Colonic mucosa (tissue), 4 donors: ENCODE measurements around the gene ZBTB38. TPM values are rescaled to one million over a fixed set of nuclear protein-coding genes. Genes with fewer than 3 reads are reported as not detected.

Experiments
- DNase-seq: peaks from one replicate; pipeline ENCODE4 v3.0.0-alpha.2; 2020
- H3K27ac ChIP-seq: fragments of 200-600 bp; one replicate; pipeline ENCODE4 v1.8.0; 2021
- H3K27me3 ChIP-seq: fragments of 200-600 bp; one replicate; pipeline ENCODE4 v1.8.0; 2021
- H3K36me3 ChIP-seq: fragments of 200-600 bp; one replicate; pipeline ENCODE4 v1.8.0; 2021
- H3K4me1 ChIP-seq: fragments of 200-600 bp; one replicate; pipeline ENCODE4 v1.8.0; 2021; ENCODE audit warnings: mild to moderate bottlenecking
- H3K4me3 ChIP-seq: fragments of 200-600 bp; one replicate; pipeline ENCODE4 v1.8.0; 2021
- H3K9ac ChIP-seq, 2 donors: one replicate each; pipeline ENCODE4 v1.7.0; 2013; ENCODE audit warnings: control low read depth in 2 of 2, low read depth in 2 of 2, low read length in 2 of 2
- H3K9me3 ChIP-seq: fragments of 200-600 bp; one replicate; pipeline ENCODE4 v1.8.0; 2021
- CTCF ChIP-seq: fragments of 200-600 bp; IDR thresholded peaks from one replicate; pipeline ENCODE4 v1.8.0; 2022; ENCODE audit warnings: antibody characterized with exemption, mild to moderate bottlenecking
- intact Hi-C: fragments of 100-400 bp; cut with DNase I; formaldehyde crosslinking; loops from one replicate; pipeline ENCODE4 v1.14.1; 2022
- total RNA-seq, 2 donors: library from RNA; stranded (reverse); fragmentation: NEBNext Ultra II Directional in 1 of 2; extraction: Animal tissue kit (Norgen Biotek cat#: 25700) in 1 of 2; gene quantifications; one replicate each; pipeline ENCODE4 v1.2.1, GENCODE V29; 2021
- donor health status: healthy.
- donor health status: DM: no; HTN: no; CAD: no.
- donor health status: DM: no; HTN: no; CAD: no.

ZBTB38 gene
- total RNA-seq, 2 donors from 2014 or later, result 95.5 to 112 TPM

GRCh38 chr3:141384575-141384974 is 16.3 kb downstream of the ZBTB38 start:
- no peak for DNase-seq
- no peak for TF ChIP-seq CTCF
- H3K36me3 ChIP-seq, result no peaks in the 10 kb centered on the region
- intact Hi-C loops, result no loop called here
- no peak overlapping the region for H3K4me3 ChIP-seq
- no peaks in the 10 kb centered on the region for H3K4me1 ChIP-seq
- H3K27me3 ChIP-seq, result no peaks in the 10 kb centered on the region
- no peaks in the 10 kb centered on the region for H3K9me3 ChIP-seq
- H3K27ac ChIP-seq, result no peak overlapping the region
- H3K9ac ChIP-seq, result no peak overlapping the region

DNA sequence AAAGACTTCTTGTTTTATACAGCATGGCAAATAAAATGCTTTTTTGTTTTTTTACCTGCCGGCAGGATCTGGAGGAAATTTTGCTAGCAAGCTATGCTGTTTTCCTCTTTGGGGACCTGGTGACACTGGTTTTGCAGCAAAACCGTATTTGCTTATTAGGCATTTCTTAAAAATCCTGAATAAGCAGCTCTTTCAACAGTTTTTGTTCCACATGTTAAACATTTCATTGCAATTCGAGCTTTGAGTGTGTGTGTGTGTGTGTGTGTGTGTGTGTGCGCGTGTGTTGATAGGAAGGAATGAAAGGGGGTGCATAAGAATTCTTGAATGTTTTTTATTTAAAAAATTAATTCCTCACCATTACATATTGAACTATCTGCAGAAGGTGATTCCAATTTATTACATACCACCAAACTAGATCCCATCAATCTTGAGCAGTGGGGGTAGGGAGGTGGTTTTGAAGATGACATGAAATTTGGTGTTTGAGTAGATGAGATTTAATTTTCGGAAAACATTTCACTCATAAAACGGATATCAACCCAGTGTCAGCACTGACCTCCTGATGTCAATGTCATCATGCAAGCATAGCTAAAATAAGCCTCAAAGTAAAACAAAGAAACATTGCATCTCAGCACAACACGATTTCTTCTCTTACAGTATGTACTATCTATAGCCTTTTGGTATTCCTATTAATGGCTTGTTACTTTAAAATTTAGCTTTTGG is 17.3 kb downstream of the ZBTB38 start:
- no peak overlapping the region for H3K27ac ChIP-seq

GRCh38 chr3:141386126-141386488 is 17.8 kb downstream of the ZBTB38 start:
- no peaks in the 10 kb centered on the region for H3K4me1 ChIP-seq
- no peaks in the 10 kb centered on the region for H3K27me3 ChIP-seq
- H3K4me3 ChIP-seq, result no peak overlapping the region
- no peaks in the 10 kb centered on the region for H3K9me3 ChIP-seq
- no peak overlapping the region for H3K9ac ChIP-seq
- H3K27ac ChIP-seq, result no peak overlapping the region
- no peak for DNase-seq
- H3K36me3 ChIP-seq, result no peaks in the 10 kb centered on the region
- no peak for TF ChIP-seq CTCF
- intact Hi-C loops, result no loop called here

More for the DNA sequence above, 17.3 kb downstream of the ZBTB38 start:
- H3K9me3 ChIP-seq, result no peaks in the 10 kb centered on the region
- no peaks in the 10 kb centered on the region for H3K36me3 ChIP-seq
- H3K9ac ChIP-seq, result no peak overlapping the region
- H3K4me3 ChIP-seq, result no peak overlapping the region
- H3K4me1 ChIP-seq, result no peaks in the 10 kb centered on the region
- intact Hi-C loops, result no loop called here
- TF ChIP-seq CTCF, result no peak
- no peak for DNase-seq
- no peaks in the 10 kb centered on the region for H3K27me3 ChIP-seq

DNA sequence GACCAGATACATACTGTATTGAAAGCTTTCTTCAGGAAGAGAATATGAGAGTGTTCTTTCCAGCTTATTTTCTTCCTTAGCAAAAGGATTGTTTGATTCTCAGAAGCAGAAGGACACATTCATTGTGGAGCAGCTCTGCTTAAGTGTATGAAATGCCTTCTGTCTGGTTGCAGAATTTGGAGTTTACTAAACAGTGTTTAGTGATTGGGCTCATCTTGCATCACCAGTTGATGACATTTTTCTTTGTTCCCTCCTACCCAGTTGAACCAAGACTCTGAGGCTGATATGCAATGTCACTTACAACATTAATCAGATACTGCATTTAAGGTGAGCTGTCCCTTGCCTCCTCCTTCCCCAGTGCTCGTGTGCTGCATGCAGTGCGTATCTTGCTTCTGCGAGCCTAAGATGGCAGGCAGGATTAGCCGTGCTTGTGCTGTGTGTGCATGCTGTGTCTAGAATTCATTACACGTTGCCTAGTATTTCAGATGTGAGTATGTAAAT is 18.4 kb downstream of the ZBTB38 start:
- DNase-seq, result no peak
- no peak overlapping the region for H3K4me3 ChIP-seq
- no peak for TF ChIP-seq CTCF
- no peak overlapping the region for H3K9ac ChIP-seq
- no peaks in the 10 kb centered on the region for H3K9me3 ChIP-seq
- no peaks in the 10 kb centered on the region for H3K4me1 ChIP-seq
- intact Hi-C loops, result no loop called here
- H3K36me3 ChIP-seq, result no peaks in the 10 kb centered on the region
- no peaks in the 10 kb centered on the region for H3K27me3 ChIP-seq
- no peak overlapping the region for H3K27ac ChIP-seq

- intact Hi-C loops, result no loop called here
- no peak for TF ChIP-seq CTCF
- no peak overlapping the region for H3K27ac ChIP-seq
- no peak overlapping the region for H3K4me3 ChIP-seq
- no peak for DNase-seq
- H3K27me3 ChIP-seq, result no peaks in the 10 kb centered on the region
- no peaks in the 10 kb centered on the region for H3K4me1 ChIP-seq
- H3K36me3 ChIP-seq, result no peaks in the 10 kb centered on the region
- H3K9me3 ChIP-seq, result no peaks in the 10 kb centered on the region
- H3K9ac ChIP-seq, result no peak overlapping the region
These were observed 19.2 kb downstream of the ZBTB38 start for GRCh38 chr3:141387516-141387915.
